Activated B cell treated with CpG ODN at 0.5 μM for 24 hours (primary cell): ENCODE results near the gene DPEP2. TPM values are rescaled to one million over a fixed set of nuclear protein-coding genes. Genes with fewer than 3 reads are reported as not detected.
A peak's percentile ranks its signal among the peaks of the same experiment; 100 is the strongest.

ENCODE experiments used
- ATAC-seq: fragments of 200-7000 bp; cut with Tn5 transposase; one replicate; pipeline ENCODE4 v1.10.0; 2021; ENCODE audit warnings: low read depth, mild to moderate bottlenecking, moderate library complexity
- CTCF ChIA-PET: fragments of 350-600 bp; sonication (Branson Sonifier 250); formaldehyde crosslinking; loops from one replicate; lab custom pipeline; 2021; ENCODE audit warnings: antibody characterized with exemption; lab: Charles Lee
- POLR2A ChIA-PET: fragments of 350-600 bp; sonication (Branson Sonifier 250); formaldehyde crosslinking; loops from one replicate; lab custom pipeline; 2021; ENCODE audit warnings: antibody characterized with exemption; lab: Charles Lee
- DNase-seq: peaks from one replicate; pipeline ENCODE4 v3.0.0; 2022
- H3K27ac Mint-ChIP-seq: one replicate; pipeline ENCODE4 v1.8.0; 2020; ENCODE audit warnings: mixed read lengths
- H3K27me3 Mint-ChIP-seq: one replicate; pipeline ENCODE4 v1.8.0; 2021; ENCODE audit warnings: mixed read lengths
- H3K36me3 Mint-ChIP-seq: one replicate; pipeline ENCODE4 v1.8.0; 2021; ENCODE audit warnings: low read depth, mixed read lengths
- H3K4me1 Mint-ChIP-seq: one replicate; pipeline ENCODE4 v1.8.0; 2021; ENCODE audit warnings: mixed read lengths
- H3K4me3 Mint-ChIP-seq: one replicate; pipeline ENCODE4 v1.8.0; 2020; ENCODE audit warnings: mild to moderate bottlenecking, mixed read lengths
- H3K9me3 Mint-ChIP-seq: one replicate; pipeline ENCODE4 v1.8.0; 2020; ENCODE audit warnings: mixed read lengths
- CTCF ChIP-seq: fragments of 200-600 bp; IDR thresholded peaks from one replicate; pipeline ENCODE4 v1.8.0; 2022; ENCODE audit warnings: antibody characterized with exemption, mild to moderate bottlenecking
- intact Hi-C: fragments of 100-400 bp; cut with micrococcal nuclease; formaldehyde crosslinking; loops from one replicate; pipeline ENCODE4 v1.15.1; 2024
- total RNA-seq: library from RNA; stranded (reverse); gene quantifications from 2 replicates; pipeline ENCODE4 v1.2.3, GENCODE V29; 2022

The DPEP2 gene
- total RNA-seq, 1 donor from 2014 or later, result 13.8 TPM

- ATAC-seq (no peak), DNase-seq (no peak)
- H3K27ac Mint-ChIP-seq, result no peak overlapping the region
- CTCF ChIA-PET, result interaction anchor here (0.5 to 1.5 kb wide), 4 partner anchors 75 to 275 kb away, joined by 3 read pairs; no protein-coding TSS in a partner anchor
- intact Hi-C loops, result no loop called here
- no peak overlapping the region for H3K4me3 Mint-ChIP-seq
- peaks cover 28% of the 10 kb centered on the region for H3K4me1 Mint-ChIP-seq
- TF ChIP-seq CTCF, result no peak
- no peaks in the 10 kb centered on the region for H3K9me3 Mint-ChIP-seq
- H3K27me3 Mint-ChIP-seq, result no peaks in the 10 kb centered on the region
- POLR2A ChIA-PET, result interaction anchor here (0.6 to 1.5 kb wide), 3 partner anchors 30 to 255 kb away, joined by 3 to 9 read pairs (median 4); partner anchors contain the start of gene PSMB10
- peaks cover 19% of the 10 kb centered on the region for H3K36me3 Mint-ChIP-seq
These were observed 33.4 kb downstream of the DPEP2 start for GRCh38 chr16:67965668-67966548.

GRCh38 chr16:67964477-67965131 is 34.7 kb downstream of the DPEP2 start:
- CTCF ChIA-PET, result interaction anchor here (1.0 to 1.5 kb wide), 2 partner anchors 79 to 81 kb away, joined by 3 to 4 read pairs; no protein-coding TSS in a partner anchor
- Mint-ChIP-seq H3K36me3 (peaks cover 24% of the 10 kb centered on the region), H3K27ac (peak overlapping the region; percentile 11), H3K9me3 (no peaks in the 10 kb centered on the region), H3K27me3 (no peaks in the 10 kb centered on the region), H3K4me3 (no peak overlapping the region), H3K4me1 (peaks cover 26% of the 10 kb centered on the region)
- POLR2A ChIA-PET, result interaction anchor here (0.6 to 1.5 kb wide), 3 partner anchors 29 to 120 kb away, joined by 3 to 9 read pairs (median 6); partner anchors contain the start of gene PSMB10
- no peak for TF ChIP-seq CTCF
- no peak for ATAC-seq
- intact Hi-C loops, result no loop called here
- no peak for DNase-seq

- Mint-ChIP-seq H3K9me3 (no peaks in the 10 kb centered on the region), H3K36me3 (peaks cover 22% of the 10 kb centered on the region), H3K4me1 (peaks cover 21% of the 10 kb centered on the region), H3K27me3 (no peaks in the 10 kb centered on the region), H3K27ac (no peak overlapping the region), H3K4me3 (no peak overlapping the region)
- CTCF ChIA-PET, result interaction anchor here (1.0 kb wide), 1 partner anchor 78 kb away, joined by 4 read pairs; no protein-coding TSS in a partner anchor
- ATAC-seq (no peak), DNase-seq (no peak)
- POLR2A ChIA-PET, result no interaction called here
- intact Hi-C loops, result no loop called here
- no peak for TF ChIP-seq CTCF
These were observed 35.5 kb downstream of the DPEP2 start for GRCh38 chr16:67963662-67964321.

- ChIA-PET CTCF (no interaction called here), POLR2A (no interaction called here)
- H3K4me1 Mint-ChIP-seq, result peaks cover 21% of the 10 kb centered on the region
- DNase-seq, result no peak
- no peak for ATAC-seq
- H3K27me3 Mint-ChIP-seq, result no peaks in the 10 kb centered on the region
- TF ChIP-seq CTCF, result no peak
- no peak overlapping the region for H3K4me3 Mint-ChIP-seq
- intact Hi-C loops, result no loop called here
- no peak overlapping the region for H3K27ac Mint-ChIP-seq
- no peaks in the 10 kb centered on the region for H3K9me3 Mint-ChIP-seq
- H3K36me3 Mint-ChIP-seq, result peaks cover 25% of the 10 kb centered on the region
These were observed 36.0 kb downstream of the DPEP2 start for GRCh38 chr16:67963292-67963661.
